Mucosa of descending colon (tissue), 3 donors: ENCODE measurements around the gene TMEM144. TPM values are rescaled to one million over a fixed set of nuclear protein-coding genes. Genes with fewer than 3 reads are reported as not detected.

Source experiments
- ATAC-seq: fragments of 200-7000 bp; cut with Tn5 transposase; one replicate; pipeline ENCODE4 v1.9.1; 2020; ENCODE audit warnings: mild to moderate bottlenecking, moderate library complexity
- DNase-seq, 3 donors: peaks; one replicate each; pipeline ENCODE4 v3.0.0-alpha.2; 2020
- H3K36me3 ChIP-seq: fragments of 200-600 bp; one replicate; pipeline ENCODE4 v1.8.0; 2021; ENCODE audit warnings: low read depth, mild to moderate bottlenecking
- H3K4me1 ChIP-seq: fragments of 200-600 bp; one replicate; pipeline ENCODE4 v1.8.0; 2021; ENCODE audit warnings: low read depth, mild to moderate bottlenecking
- H3K4me3 ChIP-seq: fragments of 200-600 bp; one replicate; pipeline ENCODE4 v1.8.0; 2021; ENCODE audit warnings: mild to moderate bottlenecking
- H3K9me3 ChIP-seq: fragments of 200-600 bp; one replicate; pipeline ENCODE4 v1.8.0; 2021; ENCODE audit warnings: mild to moderate bottlenecking
- CTCF ChIP-seq: fragments of 200-600 bp; IDR thresholded peaks from one replicate; pipeline ENCODE4 v1.8.0; 2022; ENCODE audit warnings: antibody characterized with exemption, mild to moderate bottlenecking
- intact Hi-C, 2 donors: fragments of 100-400 bp; cut with DNase I in 1 of 2; cut with micrococcal nuclease in 1 of 2; formaldehyde crosslinking; loops; one replicate each; pipeline versions ENCODE4 v1.11.0 to v1.11.1; 2022; cut with DNase I, micrococcal nuclease
- total RNA-seq, 3 donors: library from RNA; stranded (reverse); fragmentation: NEBNext Ultra II Directional in 2 of 3; extraction: Animal tissue kit (Norgen Biotek cat#: 25700) in 2 of 3; gene quantifications; one replicate each; pipeline versions ENCODE4 v1.2.1 to v1.2.4, GENCODE V29; 2021 to 2023
- donor health status: DM: no; HTN: no; CAD: no; lungs with moderate emphysema.
- donor health status: DM: no; HTN: no; CAD: no.
- donor health status: DM: no; HTN: yes; CAD: no.

TMEM144 gene
- total RNA-seq, 3 donors from 2014 or later = 16.1 to 36.7 (median 32.4) TPM

GRCh38 chr4:158295053-158295452 is 84.8 kb downstream of the TMEM144 start:
- no peaks in the 10 kb centered on the region for H3K36me3 ChIP-seq
- DNase-seq (no peak), ATAC-seq (no peak)
- intact Hi-C loops = no loop called here
- H3K9me3 ChIP-seq = peaks cover 4% of the 10 kb centered on the region
- H3K4me1 ChIP-seq = no peaks in the 10 kb centered on the region
- TF ChIP-seq CTCF = no peak
- H3K4me3 ChIP-seq = no peak overlapping the region

DNA sequence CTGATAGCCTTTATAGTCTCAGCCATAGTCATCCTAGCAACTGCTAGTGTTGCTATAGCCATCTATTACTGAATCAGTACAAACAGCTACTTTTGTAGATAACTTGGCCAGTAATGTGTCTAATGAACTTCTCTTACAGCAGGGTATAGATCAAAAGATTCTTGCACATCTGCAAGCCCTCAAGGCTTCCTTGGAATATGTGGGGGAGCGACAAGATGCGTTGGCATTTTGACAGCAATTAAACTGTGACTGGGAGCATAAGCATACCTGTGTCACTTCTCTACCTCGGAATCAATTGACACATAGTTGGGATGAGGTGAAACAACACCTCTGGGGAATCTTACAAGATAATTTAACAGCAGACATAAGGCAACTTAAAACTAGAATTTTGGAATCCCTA is 87.6 kb downstream of the TMEM144 start:
- DNase-seq (no peak), ATAC-seq (no peak)
- H3K4me3 ChIP-seq = no peak overlapping the region
- no peaks in the 10 kb centered on the region for H3K36me3 ChIP-seq
- no peak for TF ChIP-seq CTCF
- intact Hi-C loops = no loop called here
- H3K9me3 ChIP-seq = peaks cover 4% of the 10 kb centered on the region
- no peaks in the 10 kb centered on the region for H3K4me1 ChIP-seq

- Histone ChIP-seq H3K9me3 (peaks cover 4% of the 10 kb centered on the region), H3K36me3 (no peaks in the 10 kb centered on the region), H3K4me1 (no peaks in the 10 kb centered on the region), H3K4me3 (no peak overlapping the region)
- DNase-seq (no peak), ATAC-seq (peak; percentile 63)
- TF ChIP-seq CTCF = no peak
- intact Hi-C loops = no loop called here
These were observed 89.2 kb downstream of the TMEM144 start for GRCh38 chr4:158299459-158300007.

GRCh38 chr4:158300012-158300411 is 89.7 kb downstream of the TMEM144 start:
- no peak overlapping the region for H3K4me3 ChIP-seq
- H3K36me3 ChIP-seq = no peaks in the 10 kb centered on the region
- intact Hi-C loops = no loop called here
- no peak for DNase-seq
- H3K4me1 ChIP-seq = no peaks in the 10 kb centered on the region
- no peak for ATAC-seq
- no peak for TF ChIP-seq CTCF
- peaks cover 4% of the 10 kb centered on the region for H3K9me3 ChIP-seq

GRCh38 chr4:158302076-158302866 is 92.0 kb downstream of the TMEM144 start:
- no peaks in the 10 kb centered on the region for H3K36me3 ChIP-seq
- no peak for DNase-seq
- no peak for TF ChIP-seq CTCF
- intact Hi-C loops = no loop called here
- peaks cover 4% of the 10 kb centered on the region for H3K9me3 ChIP-seq
- no peak overlapping the region for H3K4me3 ChIP-seq
- ATAC-seq = no peak
- no peaks in the 10 kb centered on the region for H3K4me1 ChIP-seq
